ENCODE results near the gene KRT40.

Gene KRT40

GRCh38 chr17:40952661-40953060 is 31.5 kb downstream of the KRT40 start:
- no peak for DNase-seq (ENCODE audit: low read depth, low spot score)

GRCh38 chr17:40952154-40952553 is 32.0 kb downstream of the KRT40 start:
- no peak for DNase-seq (ENCODE audit: low read depth, low spot score)

GRCh38 chr17:40951011-40951622 is 33.0 kb downstream of the KRT40 start:
- no peak for DNase-seq (ENCODE audit: low read depth, low spot score)

- DNase-seq (ENCODE audit: low read depth, low spot score) = no peak
These were observed 34.0 kb downstream of the KRT40 start for GRCh38 chr17:40950176-40950575.

GRCh38 chr17:40949418-40949817 is 34.7 kb downstream of the KRT40 start:
- DNase-seq (ENCODE audit: low read depth, low spot score) = no peak

- no peak for DNase-seq (ENCODE audit: low read depth, low spot score)
These were observed 36.2 kb downstream of the KRT40 start for GRCh38 chr17:40947929-40948328.

- DNase-seq (ENCODE audit: low read depth, low spot score) = no peak
These were observed 38.7 kb downstream of the KRT40 start for GRCh38 chr17:40945414-40945813.

- DNase-seq (ENCODE audit: low read depth, low spot score) = no peak
These were observed 39.6 kb downstream of the KRT40 start for GRCh38 chr17:40944531-40944930.

- no peak for DNase-seq (ENCODE audit: low read depth, low spot score)
These were observed 41.6 kb downstream of the KRT40 start for GRCh38 chr17:40942553-40942952.

GRCh38 chr17:40940266-40940665 is 43.9 kb downstream of the KRT40 start:
- no peak for DNase-seq (ENCODE audit: low read depth, low spot score)

- DNase-seq (ENCODE audit: low read depth, low spot score) = no peak
These were observed 45.1 kb downstream of the KRT40 start for GRCh38 chr17:40938981-40939380.

- no peak for DNase-seq (ENCODE audit: low read depth, low spot score)
These were observed 46.7 kb downstream of the KRT40 start, which contains the start of gene KRT23 for GRCh38 chr17:40937384-40937819. Gene KRT23, minus strand, starts transcription at chr17:40937646. Its CDS starts 1,043 bp downstream, at chr17:40936603.

- DNase-seq (ENCODE audit: low read depth, low spot score) = no peak
These were observed 47.1 kb downstream of the KRT40 start for GRCh38 chr17:40936976-40937375.

- no peak for DNase-seq (ENCODE audit: low read depth, low spot score)
These were observed 47.6 kb downstream of the KRT40 start for GRCh38 chr17:40936437-40936971.

GRCh38 chr17:40935624-40936023 is 48.5 kb downstream of the KRT40 start:
- DNase-seq (ENCODE audit: low read depth, low spot score) = no peak

- DNase-seq (ENCODE audit: low read depth, low spot score) = no peak
These were observed 51.5 kb downstream of the KRT40 start for GRCh38 chr17:40932608-40933007.

- DNase-seq (ENCODE audit: low read depth, low spot score) = no peak
These were observed 52.8 kb downstream of the KRT40 start for GRCh38 chr17:40931311-40931710.
